ENCODE data around the gene NPVF.

GRCh38 chr7:25246306-25246705 is 18.0 kb upstream of the NPVF start:
- TF ChIP-seq POLR2A (IDR thresholded peaks at IDR 0.05) (no peak), CTCF (IDR thresholded peaks at IDR 0.05) (no peak)
